Measurements from ENCODE around the gene SAPCD1. TPM values are rescaled to one million over a fixed set of nuclear protein-coding genes. Genes with fewer than 3 reads are reported as not detected.

SAPCD1 gene
- total and polyA plus RNA-seq, 10 of the 15 experiments (the other 5 are each of a cell fraction or from before 2014, with no cell fraction given) = 1.6 to 13.0 (median 5.4) TPM

DNA sequence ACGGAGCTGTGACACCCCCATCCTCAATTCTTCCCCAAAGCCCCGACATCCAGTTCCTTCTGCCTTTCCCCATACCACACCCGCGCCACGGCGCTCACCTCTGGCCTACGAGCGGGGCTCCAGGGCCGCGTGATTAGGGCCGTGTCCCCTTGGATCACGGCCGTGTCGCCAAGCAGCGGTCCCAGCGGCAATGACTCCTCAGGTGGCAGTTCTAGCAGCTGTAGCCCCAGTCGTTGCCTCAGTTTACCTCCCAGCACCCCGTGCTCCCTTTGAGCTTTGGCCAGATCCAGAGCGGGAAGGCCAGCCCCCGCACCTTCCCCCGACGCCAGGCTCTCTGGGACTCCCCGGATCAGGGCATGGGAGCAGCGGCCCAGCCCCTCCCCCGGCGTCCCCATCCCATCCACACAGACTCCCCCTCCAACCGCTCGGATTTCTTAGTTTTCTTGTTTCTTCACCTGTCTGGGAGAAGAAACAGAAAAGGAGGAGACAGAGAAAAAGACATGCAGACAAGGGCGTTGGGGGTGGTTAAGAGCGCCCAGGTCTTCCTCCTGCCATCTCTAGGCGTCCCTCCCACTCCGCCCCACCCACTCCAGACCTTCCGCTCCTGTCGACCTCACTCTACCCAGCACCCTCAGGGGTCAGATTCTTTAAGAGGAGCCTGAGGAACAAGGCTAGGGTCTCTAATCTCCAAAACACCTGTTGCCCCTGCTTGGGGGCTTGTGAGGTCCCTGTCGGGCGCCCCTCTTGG is 33.5 kb upstream of the SAPCD1 start, which contains the start of gene DDAH2:
Gene DDAH2, minus strand, starts transcription at position 533 of the 748 bp plus-strand sequence. Its CDS starts 138 bp downstream, at position 395.
- Histone ChIP-seq H3K27me3 (replicated peaks in 1 of 2; ENCODE audit: control insufficient read depth in 2 of 2, insufficient read depth in 2 of 2, low read length in 1 of 2) (no peaks in the 10 kb centered on the region), H4K20me1 (ENCODE audit: control insufficient read depth, insufficient read depth) (no peaks in the 10 kb centered on the region), H2AFZ (ENCODE audit: control insufficient read depth, low read depth, low read length) (peak within 1 kb of the TSS; percentile 29), H3K4me1 (ENCODE audit: control insufficient read depth, insufficient read depth, low read length) (peaks cover 28% of the 10 kb centered on the region), H3K9me3 (replicated peaks; ENCODE audit: control insufficient read depth, insufficient read depth, low read length) (no peaks in the 10 kb centered on the region), H3K36me3 (ENCODE audit: control insufficient read depth in 2 of 2, insufficient read depth in 2 of 2, low read length in 1 of 2) (peaks cover 3 to 13% of the 10 kb centered on the region in 2 experiments), H3K9ac (ENCODE audit: control insufficient read depth, insufficient read depth, low read length) (peak within 1 kb of the TSS; percentile 25; the same call in 1 of the 2 replicates), H3K4me2 (ENCODE audit: control insufficient read depth, insufficient read depth) (peak within 1 kb of the TSS; percentile 98), H3K27ac (ENCODE audit: control insufficient read depth, insufficient read depth) (peak within 1 kb of the TSS; percentile 60; the same call in 1 of the 2 replicates), H3K79me2 (ENCODE audit: control insufficient read depth, insufficient read depth, low read length) (peaks cover 10% of the 10 kb centered on the region), H3K4me3 (peak within 1 kb of the TSS; percentile 78)
- no peak for DNase-seq (ENCODE audit: low read depth, low spot score)
- intact Hi-C loops (cut with micrococcal nuclease; ENCODE audit: unreplicated experiment) (loop anchor here (1.0 to 2.0 kb wide), 3 partner anchors 40 to 98 kb away; partner anchors contain the start of gene HSPA1B), in situ Hi-C loops (cut with MboI) (no loop called here)
- SMC1A ChIA-PET (ENCODE audit: uncharacterized antibody, unreplicated experiment) = interaction anchor here (0.6 to 5.3 kb wide), 9 partner anchors 10 to 104 kb away, joined by 3 to 45 read pairs (median 4); partner anchors contain the start of genes ABHD16A, CLIC1, LSM2 and MSH5
- CTCF ChIA-PET = interaction anchor here (0.6 to 15.8 kb wide), 16 partner anchors 10 to 169 kb away, joined by 3 to 208 read pairs (median 5); partner anchors contain the start of genes HSPA1B, MSH5 and VARS1
- RAD21 ChIA-PET (ENCODE audit: unreplicated experiment) = interaction anchor here (0.7 to 3.6 kb wide), 17 partner anchors 10 to 467 kb away, joined by 3 to 44 read pairs (median 4); partner anchors contain the start of genes HSPA1A, HSPA1B, HSPA1L and LSM2
- FAIRE-seq = no peak
- BruUV-seq (replicated peaks) = no TSS peak
- 35% methylated on average over 36 of the region's 36 CpGs for WGBS (ENCODE audit: insufficient coverage, insufficient replicate concordance, low lambda C conversion rate, missing lambda C conversion rate)
- POLR2A ChIA-PET = interaction anchor here (1.1 to 2.8 kb wide), 5 partner anchors 11 to 102 kb away, joined by 3 to 30 read pairs (median 6); partner anchors contain the start of gene MSH5
- ATAC-seq = peak; percentile 30
- TF ChIP-seq, protein P1, sequence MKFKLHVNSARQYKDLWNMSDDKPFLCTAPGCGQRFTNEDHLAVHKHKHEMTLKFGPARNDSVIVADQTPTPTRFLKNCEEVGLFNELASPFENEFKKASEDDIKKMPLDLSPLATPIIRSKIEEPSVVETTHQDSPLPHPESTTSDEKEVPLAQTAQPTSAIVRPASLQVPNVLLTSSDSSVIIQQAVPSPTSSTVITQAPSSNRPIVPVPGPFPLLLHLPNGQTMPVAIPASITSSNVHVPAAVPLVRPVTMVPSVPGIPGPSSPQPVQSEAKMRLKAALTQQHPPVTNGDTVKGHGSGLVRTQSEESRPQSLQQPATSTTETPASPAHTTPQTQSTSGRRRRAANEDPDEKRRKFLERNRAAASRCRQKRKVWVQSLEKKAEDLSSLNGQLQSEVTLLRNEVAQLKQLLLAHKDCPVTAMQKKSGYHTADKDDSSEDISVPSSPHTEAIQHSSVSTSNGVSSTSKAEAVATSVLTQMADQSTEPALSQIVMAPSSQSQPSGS (IDR thresholded peaks at IDR 0.05; ENCODE audit: low read length) = no peak
- TF ChIP-seq BCL11A (IDR thresholded peaks at IDR 0.05; ENCODE audit: low read depth, low read length) (no peak), SREBF1 (IDR thresholded peaks at IDR 0.05; ENCODE audit: low read length) (no peak), IKZF1 (conservative IDR thresholded peaks at IDR 0.05) (no peak), CBFB (IDR thresholded peaks at IDR 0.05; ENCODE audit: low read depth) (no peak), TCF12 (IDR thresholded peaks at IDR 0.05; ENCODE audit: low read depth, low read length) (no peak), NRF1 (conservative IDR thresholded peaks at IDR 0.05; ENCODE audit: low read depth, low read length) (no peak), MXI1 (IDR thresholded peaks at IDR 0.05; ENCODE audit: low read depth, low read length) (0 out of 2 replicates have a peak, but pooled peaks have one; percentile 38), SUZ12 (IDR thresholded peaks at IDR 0.05; ENCODE audit: unreplicated experiment) (no peak)
- TF ChIP-seq, protein P2, sequence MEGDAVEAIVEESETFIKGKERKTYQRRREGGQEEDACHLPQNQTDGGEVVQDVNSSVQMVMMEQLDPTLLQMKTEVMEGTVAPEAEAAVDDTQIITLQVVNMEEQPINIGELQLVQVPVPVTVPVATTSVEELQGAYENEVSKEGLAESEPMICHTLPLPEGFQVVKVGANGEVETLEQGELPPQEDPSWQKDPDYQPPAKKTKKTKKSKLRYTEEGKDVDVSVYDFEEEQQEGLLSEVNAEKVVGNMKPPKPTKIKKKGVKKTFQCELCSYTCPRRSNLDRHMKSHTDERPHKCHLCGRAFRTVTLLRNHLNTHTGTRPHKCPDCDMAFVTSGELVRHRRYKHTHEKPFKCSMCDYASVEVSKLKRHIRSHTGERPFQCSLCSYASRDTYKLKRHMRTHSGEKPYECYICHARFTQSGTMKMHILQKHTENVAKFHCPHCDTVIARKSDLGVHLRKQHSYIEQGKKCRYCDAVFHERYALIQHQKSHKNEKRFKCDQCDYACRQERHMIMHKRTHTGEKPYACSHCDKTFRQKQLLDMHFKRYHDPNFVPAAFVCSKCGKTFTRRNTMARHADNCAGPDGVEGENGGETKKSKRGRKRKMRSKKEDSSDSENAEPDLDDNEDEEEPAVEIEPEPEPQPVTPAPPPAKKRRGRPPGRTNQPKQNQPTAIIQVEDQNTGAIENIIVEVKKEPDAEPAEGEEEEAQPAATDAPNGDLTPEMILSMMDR (IDR thresholded peaks at IDR 0.05 in 2 of 3, conservative IDR thresholded peaks at IDR 0.05 in 1 of 3; ENCODE audit: control insufficient read depth in 2 of 3, extremely low read depth in 1 of 3, insufficient read depth in 1 of 3, low read depth in 3 of 3, low read length in 3 of 3) = peak in 1 of 3 experiments; percentile 91; a peak in 3 of 6 replicates
- TF ChIP-seq, protein P3, sequence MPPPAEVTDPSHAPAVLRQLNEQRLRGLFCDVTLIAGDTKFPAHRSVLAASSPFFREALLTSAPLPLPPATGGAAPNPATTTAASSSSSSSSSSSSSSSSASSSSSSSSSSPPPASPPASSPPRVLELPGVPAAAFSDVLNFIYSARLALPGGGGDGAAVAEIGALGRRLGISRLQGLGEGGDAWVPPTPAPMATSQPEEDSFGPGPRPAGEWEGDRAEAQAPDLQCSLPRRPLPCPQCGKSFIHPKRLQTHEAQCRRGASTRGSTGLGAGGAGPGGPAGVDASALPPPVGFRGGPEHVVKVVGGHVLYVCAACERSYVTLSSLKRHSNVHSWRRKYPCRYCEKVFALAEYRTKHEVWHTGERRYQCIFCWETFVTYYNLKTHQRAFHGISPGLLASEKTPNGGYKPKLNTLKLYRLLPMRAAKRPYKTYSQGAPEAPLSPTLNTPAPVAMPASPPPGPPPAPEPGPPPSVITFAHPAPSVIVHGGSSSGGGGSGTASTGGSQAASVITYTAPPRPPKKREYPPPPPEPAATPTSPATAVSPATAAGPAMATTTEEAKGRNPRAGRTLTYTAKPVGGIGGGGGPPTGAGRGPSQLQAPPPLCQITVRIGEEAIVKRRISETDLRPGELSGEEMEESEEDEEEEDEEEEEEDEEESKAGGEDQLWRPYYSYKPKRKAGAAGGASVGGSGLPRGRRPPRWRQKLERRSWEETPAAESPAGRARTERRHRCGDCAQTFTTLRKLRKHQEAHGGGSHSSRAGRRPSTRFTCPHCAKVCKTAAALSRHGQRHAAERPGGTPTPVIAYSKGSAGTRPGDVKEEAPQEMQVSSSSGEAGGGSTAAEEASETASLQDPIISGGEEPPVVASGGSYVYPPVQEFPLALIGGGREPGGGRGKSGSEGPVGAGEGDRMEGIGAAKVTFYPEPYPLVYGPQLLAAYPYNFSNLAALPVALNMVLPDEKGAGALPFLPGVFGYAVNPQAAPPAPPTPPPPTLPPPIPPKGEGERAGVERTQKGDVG (CRISPR knock-in tag; IDR thresholded peaks at IDR 0.05) = no peak
- TF ChIP-seq, protein P4, sequence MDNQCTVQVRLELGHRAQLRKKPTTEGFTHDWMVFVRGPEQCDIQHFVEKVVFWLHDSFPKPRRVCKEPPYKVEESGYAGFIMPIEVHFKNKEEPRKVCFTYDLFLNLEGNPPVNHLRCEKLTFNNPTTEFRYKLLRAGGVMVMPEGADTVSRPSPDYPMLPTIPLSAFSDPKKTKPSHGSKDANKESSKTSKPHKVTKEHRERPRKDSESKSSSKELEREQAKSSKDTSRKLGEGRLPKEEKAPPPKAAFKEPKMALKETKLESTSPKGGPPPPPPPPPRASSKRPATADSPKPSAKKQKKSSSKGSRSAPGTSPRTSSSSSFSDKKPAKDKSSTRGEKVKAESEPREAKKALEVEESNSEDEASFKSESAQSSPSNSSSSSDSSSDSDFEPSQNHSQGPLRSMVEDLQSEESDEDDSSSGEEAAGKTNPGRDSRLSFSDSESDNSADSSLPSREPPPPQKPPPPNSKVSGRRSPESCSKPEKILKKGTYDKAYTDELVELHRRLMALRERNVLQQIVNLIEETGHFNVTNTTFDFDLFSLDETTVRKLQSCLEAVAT (IDR thresholded peaks at IDR 0.05) = no peak

All from GM12878 (cell line).